NCI-H510A treated with DMSO at 0.1 percent for 48 hours (cell line): ENCODE data around the gene TANK.

Experiments
- DNase-seq: peaks from one replicate; lab custom pipeline; 2025; lab: John Stamatoyannopoulos, UW

The TANK gene

DNA sequence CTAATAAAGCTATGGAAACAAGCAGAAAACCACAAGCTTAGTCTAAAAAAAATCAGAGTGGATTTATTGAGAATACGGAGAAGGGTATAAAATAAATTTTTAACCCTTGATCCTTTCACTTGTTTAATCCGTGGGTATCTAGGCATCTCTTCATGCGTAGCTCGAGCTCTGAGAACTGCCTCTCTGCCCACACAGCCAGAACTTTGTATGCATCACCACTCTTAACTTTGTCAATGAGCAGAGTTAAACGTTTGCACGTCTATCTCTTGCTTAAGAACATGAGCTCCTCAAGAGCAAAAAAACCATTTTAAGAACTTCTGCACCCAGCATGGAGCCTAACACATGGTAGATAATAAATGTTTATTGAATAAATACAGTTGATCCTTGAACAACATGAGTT lies 26.9 kb upstream of the TANK start:
- no peak for DNase-seq

DNA sequence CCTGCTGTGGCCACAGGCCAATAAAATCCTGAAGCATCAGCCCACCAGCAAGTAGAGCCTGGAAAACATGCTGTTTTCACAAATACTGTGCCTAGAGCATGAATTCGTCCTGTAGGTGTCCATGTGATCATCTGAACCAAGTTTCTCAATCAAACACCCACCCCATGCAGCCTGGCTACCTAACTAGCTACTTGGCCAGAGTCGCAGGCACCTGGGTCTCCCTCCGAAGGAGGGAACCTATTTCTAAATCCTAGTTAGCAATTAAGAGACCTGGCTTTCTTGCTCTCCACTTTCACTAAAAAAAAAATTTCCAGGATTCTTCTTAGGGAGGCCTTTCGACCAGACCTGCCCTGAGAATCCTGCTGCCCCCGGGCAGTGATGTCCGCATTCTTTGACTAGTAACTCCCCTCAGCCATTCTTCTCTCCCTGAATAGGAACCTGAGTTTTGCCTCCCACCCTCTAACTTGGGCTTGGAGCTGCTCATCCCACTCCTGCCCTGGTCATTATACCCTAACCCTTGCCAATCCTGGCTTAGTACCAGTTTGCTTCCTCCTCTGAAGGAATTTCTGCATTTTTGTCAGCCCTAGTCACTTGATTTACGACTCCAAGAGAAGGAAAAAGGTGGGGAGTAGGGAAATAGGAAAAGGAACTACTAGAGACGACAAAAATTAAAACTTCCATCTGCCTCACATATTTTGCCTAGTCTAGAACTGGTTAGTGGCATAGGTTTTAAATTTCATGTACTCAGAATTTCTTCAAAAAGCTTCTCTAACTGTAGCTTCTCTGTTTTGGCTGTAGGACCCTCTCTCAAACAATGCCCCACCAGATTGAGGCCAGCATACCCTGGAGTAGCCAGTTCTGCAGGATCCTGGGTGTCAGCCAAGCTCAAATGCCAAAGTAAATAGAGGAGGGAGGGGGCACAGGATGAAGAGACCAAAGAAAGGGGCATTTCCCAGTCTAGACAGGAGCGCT lies 25.4 kb upstream of the TANK start:
- DNase-seq, result peak; percentile 16

DNA sequence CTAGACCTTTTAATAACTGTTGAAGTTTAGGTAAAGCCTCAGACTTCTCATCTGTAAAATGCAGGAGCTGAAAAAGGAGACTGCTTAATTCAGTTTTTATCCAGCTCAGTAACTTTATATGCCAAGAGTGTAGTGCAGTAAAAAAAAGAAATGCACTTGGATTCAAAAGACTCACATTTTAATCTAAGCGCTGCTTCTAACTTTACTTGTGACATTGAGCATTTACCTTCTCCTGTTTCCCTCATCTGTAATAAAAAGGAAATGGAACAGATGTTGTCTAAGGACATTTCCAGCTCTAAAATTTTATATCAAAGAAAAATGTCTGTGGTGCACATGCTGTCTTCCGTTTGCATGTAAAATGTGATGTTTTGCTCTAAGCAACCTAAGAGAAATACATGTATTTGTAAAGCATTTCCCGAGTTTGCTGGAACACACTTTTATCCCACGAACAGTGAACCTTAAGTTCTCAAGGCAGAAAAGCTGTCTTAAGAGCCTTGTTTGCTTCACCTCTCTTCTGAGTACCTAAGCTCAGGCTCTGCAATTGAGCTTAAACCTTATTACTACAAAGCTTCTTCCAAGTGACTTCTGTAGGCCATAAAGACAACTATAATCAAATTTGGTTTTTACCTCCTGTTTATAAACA lies 24.2 kb upstream of the TANK start:
- DNase-seq, result no peak

DNA sequence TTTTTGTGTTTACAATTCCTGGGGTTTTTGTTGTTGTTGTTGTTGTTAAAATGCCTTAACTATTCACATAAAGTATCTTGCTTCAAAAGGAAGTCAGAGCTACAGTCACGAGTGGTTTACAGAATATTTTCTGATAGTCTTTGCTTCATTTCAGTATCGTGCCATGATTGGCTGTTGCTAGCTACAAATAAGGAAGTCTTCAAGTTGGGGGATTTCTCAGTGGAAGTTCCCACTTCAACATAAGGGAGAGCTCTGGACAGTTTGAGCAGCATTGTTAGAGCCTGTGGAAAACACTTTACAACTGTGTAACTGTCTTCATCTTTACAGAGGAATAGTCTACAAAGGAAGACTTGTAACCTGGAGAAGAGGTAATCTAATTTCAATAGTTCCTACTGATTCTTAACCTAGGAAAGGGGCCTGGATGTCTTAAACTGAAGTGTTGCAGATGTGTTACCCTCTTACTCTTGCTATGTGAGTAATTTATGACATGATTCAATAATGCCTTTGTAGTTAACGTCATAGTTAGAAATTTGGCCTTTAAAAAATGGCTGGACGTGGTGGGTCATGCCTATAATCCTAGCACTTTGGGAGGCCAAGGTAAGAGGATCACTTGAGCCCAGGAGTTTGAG lies 23.4 kb upstream of the TANK start:
- DNase-seq, result no peak

DNA sequence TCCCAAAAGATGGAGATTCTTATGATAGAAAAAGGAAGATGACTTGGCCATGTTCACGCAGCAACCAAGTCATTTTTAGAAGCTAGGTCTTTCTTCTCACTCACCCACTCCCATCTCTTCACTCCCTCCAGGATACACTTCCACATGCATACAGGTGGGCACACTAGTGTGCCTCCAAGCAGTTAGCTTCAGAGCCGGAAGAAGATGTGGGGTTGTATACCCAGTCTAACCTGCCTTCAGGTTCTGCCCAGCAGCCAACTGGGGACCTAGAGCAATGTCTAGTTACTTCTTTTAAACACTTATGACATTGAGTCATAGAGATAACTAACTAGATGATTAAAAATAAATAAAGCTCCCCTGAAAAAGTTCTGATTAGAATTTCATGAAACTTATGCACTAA lies 21.8 kb upstream of the TANK start:
- DNase-seq, result no peak

DNA sequence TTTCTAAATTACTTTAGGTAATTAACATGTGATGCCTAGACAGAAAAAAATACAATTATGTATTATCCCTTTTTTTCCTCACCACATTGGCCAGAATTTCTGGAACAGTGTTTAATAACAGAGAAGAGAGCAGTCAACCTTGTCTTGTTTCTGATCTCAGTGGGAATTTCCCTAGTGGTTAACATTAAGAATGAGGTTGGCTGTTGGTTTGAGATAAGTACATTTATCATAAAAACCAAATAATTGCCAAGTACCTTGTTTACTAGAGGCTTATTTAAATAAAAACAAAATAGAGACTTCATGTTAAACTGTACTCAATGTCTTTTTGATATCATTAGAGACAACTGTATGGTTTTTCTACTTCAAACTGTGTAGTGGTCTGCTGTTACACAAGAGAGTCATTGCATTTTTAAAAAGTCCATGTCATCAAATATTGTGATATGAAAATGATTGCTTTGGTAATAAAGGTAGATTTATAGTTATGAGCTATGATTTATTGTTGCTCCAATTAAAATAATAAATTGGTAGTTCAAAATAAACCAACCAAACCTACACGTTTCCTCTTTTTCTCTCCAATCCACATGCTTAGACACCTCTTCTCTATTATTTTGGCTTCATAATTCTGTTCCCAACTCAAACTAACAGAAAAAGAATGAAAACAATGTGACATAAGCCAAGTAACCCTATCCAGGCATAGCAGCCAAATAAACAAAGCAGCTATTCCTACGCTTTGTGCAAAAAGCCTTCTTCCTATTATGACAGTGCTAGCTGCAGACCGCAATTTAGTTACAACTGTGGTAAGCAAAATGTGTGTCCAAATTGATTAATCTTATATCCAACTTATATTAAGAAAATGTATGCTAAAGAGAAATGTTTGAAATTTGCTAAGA lies 20.9 kb upstream of the TANK start:
- no peak for DNase-seq

DNA sequence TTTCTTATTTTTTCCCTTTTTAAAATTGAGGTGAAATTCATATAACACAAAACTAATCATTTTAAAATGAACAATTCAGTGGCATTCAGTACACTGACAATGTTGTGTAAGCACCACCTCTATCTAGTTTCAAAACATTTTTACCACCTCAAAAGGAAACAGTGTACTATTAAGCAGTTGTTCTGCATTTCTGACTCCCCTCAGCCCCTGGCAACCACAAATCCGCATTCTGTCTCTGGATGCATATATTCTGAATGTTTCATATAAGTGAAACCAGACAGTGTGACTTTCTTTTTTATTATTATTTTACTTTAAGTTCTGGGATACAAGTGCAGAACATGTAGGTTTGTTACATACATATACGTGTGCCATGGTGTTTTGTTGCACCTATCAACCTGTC lies 19.2 kb upstream of the TANK start:
- DNase-seq, result no peak

DNA sequence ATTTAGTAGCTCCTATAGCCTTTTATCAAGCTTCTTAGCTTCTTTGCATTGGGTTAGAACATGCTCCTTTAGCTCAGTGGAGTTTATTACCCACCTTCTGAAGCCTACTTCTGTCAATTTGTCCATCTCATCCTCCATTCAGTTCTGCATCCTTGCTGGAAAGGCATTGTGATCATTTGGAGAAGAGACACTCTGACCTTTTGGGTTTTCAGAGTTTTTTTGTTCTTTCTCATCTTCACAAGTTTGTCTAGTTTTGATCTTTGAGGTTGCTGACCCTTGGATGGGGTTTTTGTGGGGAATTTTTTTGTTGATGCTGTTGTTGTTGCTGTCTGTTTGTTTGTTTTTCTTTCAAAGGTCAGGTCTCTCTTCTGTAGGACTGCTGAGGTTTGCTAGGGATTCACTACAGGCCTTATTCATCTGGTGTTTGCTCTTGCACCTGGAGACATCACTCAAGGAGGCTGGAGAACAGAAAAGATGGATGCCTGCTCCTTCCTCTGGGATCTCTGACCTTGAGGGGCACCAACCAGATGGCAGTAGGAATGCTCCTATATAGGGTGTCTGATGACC lies 13.9 kb upstream of the TANK start:
- DNase-seq, result no peak

DNA sequence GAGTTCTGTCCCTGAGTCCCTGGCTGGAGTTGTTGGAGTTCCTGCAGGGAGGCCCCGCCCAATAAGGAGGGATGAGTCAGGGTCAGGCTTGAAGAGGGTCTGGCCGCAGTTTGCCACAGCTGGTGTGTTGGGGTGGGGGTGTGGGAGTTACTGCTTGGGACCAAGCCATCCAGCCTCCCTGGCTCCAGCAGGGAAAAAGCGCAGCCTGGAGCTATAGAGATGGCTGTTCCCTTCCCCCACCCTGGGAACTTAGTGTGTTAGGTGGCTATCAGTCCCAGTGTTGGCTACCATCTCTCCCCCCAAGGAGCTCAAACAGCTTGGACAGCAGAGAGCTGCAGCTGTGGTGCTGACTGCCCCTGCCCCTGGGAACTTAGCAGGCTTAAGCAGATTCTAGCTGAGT lies 13.2 kb upstream of the TANK start:
- no peak for DNase-seq

DNA sequence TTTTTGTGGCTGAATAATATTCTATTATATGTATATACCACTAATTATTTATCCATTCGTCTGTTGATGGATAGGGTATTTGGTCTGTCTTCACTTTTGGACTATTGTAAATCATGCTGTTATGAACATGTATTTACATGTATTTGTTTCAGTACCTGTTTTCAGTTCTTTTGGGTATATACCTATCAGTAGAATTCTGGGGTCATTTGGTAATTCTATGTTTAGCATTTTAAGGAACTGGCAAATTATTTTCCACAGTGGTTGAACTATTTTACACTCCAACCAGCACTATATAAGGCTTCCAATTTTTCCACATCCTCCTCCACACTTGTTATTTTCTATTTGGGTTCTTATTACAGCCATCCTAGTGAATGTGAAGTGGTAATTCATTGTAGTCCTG lies 12.4 kb upstream of the TANK start:
- DNase-seq, result no peak

DNA sequence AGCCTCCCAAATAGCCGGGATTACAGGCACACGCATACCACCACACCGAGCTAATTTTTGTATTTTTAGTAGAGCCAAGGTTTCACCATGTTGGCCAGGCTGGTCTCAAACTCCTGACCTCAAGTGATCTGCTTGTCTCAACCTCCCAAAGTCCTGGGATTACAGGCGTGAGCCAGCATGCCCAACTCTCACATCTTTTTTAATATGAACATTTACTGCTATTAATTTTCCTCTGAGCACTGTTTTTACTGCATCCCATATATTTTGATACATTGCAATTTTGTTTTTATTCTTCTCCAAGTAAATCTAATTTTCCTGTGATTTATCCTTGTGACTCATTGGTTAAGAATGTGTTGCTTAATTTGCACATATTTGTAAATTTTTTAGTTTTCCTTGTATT lies 9.5 kb upstream of the TANK start:
- no peak for DNase-seq

DNA sequence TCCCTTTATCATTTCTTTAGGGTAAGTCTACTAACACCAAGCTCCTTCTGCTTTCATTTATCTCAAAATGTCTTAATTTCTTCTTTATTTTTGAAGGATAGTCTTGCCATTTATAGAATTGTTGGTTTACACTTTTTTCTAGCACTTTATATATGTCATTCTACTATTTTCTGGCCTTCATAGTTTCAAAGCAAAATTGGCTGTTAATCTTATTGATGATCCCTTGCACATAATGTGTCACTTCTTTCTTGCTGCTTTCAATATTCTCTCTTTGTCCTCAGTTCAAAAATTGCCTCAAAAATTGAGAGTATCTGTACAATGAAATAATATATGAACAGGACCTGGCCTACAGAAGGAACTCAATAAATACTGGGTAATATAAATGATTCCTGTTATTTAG lies 7.9 kb upstream of the TANK start:
- no peak for DNase-seq

DNA sequence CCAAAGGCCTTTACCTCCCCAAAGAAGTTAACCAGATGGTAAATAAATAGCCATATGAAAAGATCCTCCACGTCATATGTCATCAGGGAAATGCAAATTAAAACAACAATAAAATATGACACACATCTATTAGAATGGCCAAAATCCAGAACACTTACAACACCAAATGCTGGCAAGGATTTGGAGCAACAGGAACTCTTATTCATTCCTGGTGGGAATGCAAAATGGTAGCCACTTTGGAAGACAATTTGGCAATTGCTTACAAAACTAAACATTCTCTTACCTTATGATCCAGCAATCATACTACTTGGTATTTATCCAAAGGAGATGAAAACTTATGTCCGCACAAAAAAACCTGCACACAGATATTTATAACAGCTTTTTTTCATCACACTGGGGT lies 1.3 kb upstream of the TANK start:
- no peak for DNase-seq

DNA sequence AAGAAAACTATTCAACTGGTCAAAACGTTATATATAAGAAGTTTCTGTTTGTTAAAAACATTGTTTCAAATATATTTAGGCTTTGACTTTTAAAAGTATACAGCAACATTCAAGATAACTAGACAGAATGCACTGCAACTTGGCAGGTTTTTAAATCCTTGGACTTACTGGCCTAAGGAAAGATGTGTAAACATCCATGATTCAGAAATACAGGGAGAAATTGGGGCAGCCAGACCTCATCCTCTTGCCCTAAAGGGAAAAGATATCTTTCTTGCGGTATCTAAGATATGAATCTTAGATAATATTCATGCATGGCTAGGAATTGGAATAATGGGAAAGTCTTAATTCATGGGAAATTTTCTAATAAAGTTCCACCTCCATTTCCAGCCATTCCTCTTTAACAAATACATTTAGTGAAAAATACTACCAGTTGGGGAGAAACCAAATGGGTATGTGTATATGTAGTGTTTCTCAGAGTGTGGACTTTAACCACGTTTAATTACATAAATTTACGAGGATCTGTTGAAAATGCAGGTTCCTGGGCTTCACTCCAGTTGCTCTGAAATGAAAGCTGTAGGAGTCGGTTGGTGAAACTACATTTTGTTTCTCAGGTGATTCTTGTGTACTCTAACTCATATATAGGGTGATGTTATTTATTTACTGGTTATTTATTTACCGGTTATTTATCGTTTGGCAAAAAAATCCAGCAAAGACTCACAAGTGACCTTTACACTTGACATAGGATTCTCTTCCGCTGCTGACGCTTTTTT lies 587 bp upstream of the TANK start:
- DNase-seq, result no peak

DNA sequence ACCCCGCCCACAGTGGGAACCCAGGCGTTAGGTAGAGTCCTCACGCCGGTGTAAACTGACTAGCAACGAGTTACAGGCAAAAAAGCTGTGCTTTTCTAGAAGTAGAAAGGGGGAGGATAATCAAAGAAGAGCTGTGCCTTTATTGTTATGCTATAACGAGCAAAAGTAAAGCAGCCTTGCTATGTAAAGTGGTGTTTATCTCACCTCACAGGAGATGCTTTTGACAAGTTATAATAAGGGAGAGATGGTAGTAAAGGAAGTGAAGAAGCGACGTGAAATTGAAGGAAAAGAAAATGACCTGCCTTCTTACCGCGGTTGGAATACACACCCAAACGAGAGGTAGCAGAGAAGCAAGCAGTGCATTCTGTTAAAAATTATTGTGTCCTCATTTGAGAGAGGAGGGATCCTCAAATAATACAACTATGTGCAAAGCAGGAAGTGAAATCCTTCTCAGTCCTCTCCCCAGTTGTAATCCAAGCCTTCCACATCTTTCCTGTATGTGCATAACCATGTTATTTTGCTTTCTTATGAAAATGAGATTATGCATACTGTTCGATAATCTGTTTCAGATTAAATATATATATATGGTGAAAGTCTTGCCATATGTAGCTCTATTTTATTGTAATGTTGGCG lies 962 bp downstream of the TANK start:
- DNase-seq, result no peak

DNA sequence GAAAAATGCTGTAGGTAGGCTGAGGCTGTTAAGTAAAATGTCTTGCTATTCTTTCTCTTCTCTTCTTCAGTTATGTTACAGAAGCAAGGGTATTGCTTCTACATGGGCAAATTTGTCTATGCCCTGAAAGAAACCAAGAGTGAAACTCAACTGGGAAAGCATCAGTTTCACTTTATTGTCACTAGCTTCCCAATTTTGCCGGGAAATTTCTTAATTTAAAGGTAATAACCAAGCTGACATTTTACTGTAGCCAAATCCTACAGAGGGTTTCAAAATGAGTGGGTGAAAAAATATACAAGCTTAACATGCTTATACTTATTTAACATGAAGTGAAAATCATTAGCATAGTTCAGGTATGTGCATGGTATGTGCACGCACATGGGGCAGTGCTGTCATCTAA lies 3.2 kb downstream of the TANK start:
- DNase-seq, result no peak

DNA sequence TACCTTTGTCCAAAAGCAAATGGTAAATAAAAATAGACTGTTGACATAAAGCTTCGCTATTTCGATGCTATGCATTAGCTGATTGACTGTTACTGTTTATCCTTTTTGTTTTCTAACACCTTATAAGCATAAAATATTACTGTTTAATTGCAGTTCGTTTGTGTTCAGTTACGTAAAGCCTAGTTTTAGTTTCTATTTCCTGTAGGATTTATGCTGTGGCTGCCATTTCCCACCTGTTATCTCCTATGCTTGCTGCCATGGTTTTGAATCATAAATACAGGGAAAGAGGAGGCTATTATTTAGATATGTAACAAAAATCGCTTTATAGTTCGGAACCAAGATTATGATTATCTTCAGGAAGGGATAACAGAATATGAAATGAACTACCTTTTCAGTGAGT lies 3.9 kb downstream of the TANK start:
- DNase-seq, result no peak

DNA sequence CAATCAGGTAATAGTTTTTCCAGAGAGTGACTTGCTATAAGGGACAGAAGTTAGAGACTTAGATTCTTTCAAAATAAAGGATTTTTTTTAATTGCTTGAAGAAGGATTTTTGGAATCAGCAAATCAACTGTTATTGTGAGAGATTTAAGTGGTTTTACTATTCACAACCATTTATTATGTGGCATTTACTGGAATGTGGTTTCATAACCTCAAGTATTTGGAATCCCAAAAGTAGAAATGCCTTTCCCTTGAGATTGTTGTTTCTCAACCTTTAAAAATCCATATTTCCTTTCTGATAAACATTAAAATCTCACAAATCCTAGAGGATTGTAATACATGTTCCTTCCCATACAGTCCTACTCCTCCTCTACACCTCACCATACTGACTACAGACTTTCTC lies 5.0 kb downstream of the TANK start:
- DNase-seq, result no peak

DNA sequence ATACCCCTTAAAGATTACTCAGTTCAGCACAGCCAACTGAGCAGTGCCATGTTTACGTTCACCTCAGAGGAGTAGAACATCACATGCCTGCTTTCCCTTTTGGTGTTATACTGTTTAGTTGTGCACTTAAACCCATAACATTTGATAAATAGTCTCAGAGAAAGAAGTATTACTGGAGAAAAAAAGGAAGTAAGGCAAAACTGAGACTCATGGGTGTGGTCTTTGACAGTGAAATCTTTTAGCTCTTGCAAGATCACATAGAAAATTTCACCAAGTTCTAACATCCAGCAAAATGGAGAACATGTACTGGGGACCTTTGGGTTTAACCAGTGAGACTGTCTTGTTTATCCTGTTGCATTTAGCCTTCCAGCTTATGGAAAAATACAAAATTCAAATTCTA lies 5.6 kb downstream of the TANK start:
- DNase-seq, result no peak
